Islet of Langerhans (tissue), 1 donor: ENCODE data around the gene EIF4G3.
"Not testable (repeated sequence)": the region's sequence is repeated elsewhere in the genome, so short reads cannot be mapped to it uniquely, and the experiment has no call there.

Source experiments
- FAIRE-seq: peaks from one replicate; lab custom pipeline; 2011; peaks lifted over from hg19 to GRCh38; lab: Jason Lieb, UNC

Gene EIF4G3

DNA sequence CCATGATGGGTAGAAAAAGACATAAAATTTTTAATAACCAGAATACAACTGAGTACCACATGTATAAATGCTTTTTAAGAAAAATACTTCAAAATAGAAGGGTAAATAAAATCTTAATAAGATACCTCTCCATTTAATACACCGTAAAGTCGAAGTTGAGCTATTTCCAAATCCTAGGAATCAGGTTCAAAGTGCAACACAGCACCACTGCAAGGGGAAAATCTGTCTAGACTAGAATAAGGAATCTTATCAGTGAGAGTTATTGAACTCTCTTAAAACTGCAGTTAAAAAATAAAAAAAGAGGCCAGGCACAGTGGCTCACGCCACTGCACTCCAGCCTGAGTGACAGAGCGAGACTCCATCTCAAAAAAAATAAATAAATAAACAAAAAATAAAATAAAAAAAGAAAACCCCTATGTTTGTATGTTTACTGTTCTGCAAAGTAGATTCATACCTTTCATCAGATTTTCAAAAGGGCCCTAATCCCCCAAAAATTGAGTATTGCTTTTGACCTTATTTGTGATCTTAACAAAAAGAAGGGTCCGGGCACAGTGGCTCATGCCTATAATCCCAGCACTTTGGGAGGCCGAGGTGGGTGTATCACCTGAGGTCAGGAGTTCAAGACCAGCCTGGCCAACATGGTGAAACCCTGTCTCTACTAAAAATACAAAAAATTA, 109.0 kb downstream of the EIF4G3 start:
- no peak for FAIRE-seq

DNA sequence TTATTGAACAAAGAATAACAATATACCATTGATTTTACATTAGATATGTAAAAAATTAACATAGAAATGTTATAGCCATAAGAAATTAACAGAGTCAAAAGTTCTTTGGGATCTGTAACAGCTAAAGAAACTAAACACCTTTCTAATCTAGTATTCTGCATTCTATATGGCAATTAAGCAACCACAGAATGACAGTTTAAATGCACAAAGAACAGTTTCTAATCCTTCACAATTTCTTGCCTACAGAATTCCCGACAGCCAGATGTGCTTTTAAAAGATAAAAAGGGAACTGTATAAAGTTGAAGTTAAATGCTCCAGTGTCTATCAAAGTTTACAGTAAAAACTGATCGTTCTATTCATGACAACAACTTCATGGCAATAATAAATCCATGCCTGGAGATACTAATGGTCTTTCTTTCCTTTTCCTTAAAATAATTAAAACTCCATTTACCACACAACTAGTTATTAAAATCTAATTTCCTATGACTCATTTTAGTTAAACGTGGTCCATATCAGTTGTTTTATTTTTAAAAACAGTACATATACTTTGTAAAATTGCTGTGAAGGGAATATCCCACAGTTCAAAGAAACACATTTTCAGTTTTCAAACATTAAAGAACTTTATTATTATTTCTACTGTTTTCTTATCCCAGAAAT, 110.2 kb downstream of the EIF4G3 start:
- FAIRE-seq = no peak

GRCh38 chr1:21065851-21066250, 110.8 kb downstream of the EIF4G3 start:
- FAIRE-seq = no peak

DNA sequence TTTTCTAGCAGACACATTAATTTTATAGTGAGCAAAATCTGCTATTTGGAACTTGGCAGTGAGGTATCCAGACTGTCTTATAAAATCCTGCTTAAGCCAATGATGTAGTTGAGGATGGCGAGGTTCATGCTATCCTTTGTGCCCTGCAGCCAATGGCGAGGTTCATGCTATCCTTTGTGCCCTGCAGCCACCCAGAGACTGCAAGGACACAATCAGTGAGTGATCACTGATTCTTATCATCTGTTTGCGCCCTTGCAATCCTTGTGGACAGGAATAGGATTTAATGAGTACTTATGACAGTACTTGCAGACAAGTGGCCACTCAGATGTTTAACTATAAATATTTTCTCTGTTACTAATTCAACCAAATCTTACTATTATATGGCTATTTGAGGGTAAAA, 112.6 kb downstream of the EIF4G3 start:
- FAIRE-seq = no peak

- FAIRE-seq = no peak
These were observed 116.2 kb downstream of the EIF4G3 start for GRCh38 chr1:21060523-21060922.

DNA sequence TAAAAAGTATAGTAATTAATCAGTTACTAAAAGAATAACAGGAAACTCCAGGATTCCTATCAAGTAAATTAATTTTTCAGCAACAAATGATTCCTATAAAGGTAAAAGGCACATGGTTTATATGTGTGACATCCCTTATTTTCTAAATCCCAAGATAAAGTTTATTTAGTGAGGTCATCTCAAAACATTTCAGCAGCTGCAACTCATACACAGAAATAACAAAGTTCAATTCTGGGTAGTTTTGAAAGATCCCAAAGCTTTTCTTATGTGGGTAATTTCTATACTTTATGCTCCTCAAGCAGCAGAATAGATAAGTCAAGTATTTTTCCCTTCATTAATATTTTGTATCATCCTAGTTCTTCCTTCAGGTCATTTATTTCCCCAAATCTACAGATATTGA, 117.7 kb downstream of the EIF4G3 start:
- peak; percentile 53 for FAIRE-seq

DNA sequence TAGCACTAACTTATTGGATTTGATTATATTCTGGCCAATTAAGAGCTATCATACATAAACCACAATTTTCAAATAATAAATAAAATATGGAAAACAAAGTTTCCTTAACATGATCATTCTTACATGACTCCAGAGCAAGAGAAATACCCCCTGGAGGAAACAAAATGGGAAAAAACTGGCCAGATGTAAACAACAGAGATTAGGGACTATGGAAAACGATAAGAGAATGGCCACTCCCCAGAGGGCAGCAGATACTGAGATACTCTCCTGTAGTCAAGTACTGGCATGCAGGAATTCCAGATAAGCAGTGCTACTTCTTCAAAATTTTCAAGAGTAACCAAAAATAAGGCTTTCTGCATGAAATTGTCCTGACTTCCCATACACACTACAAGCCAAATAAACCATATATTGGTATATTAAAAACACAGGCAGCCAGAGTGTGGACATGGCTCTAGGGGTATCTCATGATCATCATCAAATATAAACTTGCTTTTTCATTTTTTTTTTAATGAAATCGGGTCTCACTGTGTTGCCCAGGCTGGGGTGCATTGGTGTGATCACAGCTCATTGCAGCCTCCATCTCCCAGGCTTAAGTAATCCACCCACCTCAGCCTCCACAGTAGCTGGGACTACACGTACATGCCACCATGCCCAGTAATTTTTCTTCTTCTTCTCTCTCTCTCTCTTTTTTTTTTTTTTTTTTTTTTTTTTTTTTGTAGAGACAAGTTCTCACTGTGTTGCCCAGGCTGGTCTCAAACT, 118.5 kb downstream of the EIF4G3 start:
- FAIRE-seq = no peak

DNA sequence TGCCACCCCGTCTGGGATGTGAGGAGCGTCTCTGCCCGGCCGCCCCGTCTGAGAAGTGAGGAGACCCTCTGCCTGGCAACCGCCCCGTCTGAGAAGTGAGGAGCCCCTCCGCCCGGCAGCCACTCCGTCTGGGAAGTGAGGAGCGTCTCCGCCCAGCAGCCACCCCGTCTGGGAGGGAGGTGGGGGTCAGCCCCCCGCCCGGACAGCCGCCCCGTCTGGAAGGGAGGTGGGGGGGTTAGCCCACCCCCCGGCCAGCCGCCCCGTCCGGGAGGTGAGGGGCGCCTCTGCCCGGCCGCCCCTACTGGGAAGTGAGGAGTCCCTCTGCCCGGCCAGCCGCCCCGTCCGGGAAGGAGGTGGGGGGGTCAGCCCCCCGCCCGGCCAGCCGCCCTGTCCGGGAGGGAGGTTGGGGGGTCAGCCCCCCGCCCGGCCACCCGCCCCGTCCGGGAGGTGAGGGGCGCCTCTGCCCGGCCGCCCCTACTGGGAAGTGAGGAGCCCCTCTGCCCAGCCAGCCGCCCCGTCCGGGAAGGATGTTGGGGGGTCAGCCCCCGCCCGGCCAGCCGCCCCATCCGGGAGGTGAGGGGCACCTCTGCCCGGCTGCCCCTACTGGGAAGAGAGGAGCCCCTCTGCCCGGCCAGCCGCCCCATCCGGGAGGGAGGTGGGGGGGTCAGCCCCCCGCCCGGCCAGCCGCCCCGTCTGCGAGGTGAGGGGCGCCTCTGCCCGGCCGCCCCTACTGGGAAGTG, 123.3 kb downstream of the EIF4G3 start:
- FAIRE-seq = not testable (repeated sequence)

DNA sequence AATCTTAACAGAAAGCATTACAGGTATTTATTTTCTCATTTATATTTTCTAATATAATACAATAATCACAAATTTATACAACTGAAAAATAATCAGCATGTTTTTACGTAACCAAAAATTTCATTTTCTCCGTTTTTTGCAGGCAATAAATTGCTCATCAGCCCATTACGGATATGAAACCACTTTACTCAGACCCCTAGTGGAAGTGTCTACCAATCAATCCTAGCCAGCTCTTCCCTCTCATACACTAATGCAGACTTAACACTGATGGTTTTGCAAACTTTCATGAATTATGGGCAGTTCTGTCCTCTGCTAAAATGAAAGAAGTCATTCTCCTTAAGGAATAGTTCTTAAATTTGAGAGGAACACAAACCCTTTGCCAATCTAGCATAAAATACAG, 124.7 kb downstream of the EIF4G3 start:
- no peak for FAIRE-seq

- FAIRE-seq = no peak
These were observed 125.4 kb downstream of the EIF4G3 start for GRCh38 chr1:21051177-21051825.

GRCh38 chr1:21050031-21050430, 126.7 kb downstream of the EIF4G3 start:
- no peak for FAIRE-seq

DNA sequence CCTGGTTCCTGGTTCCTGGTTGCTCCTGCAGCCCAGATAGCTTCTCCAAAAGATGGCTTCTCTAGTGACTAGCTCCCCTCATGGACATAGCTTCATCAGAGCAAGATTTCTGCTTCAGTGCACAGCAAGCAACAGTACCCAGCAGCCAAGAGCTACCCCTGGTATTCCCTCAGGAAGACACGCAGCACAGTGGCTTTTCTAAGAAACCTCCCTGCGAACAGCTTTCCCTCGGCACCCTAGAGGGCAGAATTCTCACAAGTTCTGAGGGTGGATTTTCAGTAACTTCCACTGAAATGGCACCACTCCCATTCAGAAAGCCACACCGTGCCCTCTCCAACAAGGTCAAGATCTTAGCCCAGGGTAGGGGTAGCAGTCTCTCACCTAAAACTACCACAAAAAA, 128.2 kb downstream of the EIF4G3 start:
- FAIRE-seq = no peak

DNA sequence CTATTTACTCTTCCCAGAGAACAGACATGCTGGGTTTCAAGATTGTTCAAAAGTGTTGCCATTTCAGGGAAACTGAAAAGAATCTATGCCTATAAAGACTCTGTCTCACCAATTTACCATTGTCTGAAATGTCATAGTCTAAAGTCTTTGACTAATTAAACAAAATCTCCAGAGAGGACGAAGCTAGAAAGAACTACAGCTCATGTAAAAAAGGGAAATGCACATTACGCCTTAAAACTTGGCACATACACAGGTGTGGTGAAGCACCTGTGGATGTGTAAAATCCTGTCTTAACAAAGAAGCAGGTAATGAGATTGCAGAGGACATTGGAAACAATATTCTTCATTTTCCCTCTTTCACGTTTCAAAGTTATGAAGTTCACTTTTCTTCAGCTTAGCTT, 130.6 kb downstream of the EIF4G3 start:
- FAIRE-seq = no peak

GRCh38 chr1:21045351-21045750, 131.3 kb downstream of the EIF4G3 start:
- no peak for FAIRE-seq

DNA sequence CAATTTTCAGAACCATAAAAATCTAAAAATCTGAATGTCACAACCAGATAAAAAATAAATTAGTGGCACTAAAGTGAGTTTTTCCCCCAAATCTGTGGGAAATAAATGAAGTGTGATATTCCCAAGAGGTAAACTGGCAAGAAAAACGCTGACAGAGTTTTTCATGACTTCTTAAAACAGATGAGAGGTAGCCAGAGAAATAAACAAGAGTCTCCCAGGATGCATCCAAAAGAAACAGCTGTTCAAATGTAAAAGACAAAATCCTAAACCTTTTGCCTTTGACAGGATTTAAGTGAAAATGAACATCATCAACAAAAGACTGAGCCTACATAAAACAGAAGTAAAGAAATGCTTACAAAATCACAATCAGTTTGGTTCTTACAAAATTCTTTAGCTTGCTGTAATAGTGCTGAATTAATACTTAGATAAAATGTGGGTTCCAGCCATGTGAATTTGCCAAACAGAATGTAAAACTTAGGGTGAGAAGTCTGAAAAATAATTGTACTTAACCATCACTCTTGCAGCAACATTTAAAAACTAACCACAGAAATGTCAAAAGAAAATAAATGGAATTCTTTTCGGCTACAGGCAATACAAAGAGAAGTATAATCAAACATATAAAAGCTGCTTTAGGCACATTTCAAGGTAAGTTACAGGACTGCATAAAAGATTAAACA, 133.6 kb downstream of the EIF4G3 start:
- no peak for FAIRE-seq

GRCh38 chr1:21041541-21041940, 135.2 kb downstream of the EIF4G3 start:
- FAIRE-seq = peak; percentile 9

- FAIRE-seq = no peak
These were observed 139.6 kb downstream of the EIF4G3 start for GRCh38 chr1:21037091-21037490.

DNA sequence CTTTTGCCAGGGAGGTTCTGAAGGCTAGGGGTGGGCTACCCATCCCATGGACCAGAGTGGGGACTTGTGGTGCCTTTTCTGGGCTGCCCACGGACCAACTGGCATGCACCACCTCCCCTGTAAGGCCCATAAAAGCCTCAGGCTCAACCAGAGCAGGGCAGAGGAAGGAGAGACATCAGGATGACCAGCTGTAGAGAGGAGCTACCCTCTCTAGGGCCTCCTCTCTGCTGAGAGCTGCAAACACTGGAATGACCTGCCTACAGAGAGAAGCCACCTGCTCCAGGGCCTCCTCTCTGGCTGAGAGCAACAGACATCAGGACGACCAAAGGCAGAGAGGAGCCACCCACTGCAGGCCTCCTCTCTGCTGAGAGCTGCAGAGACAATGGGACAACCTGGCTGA, 140.9 kb downstream of the EIF4G3 start:
- FAIRE-seq = no peak

DNA sequence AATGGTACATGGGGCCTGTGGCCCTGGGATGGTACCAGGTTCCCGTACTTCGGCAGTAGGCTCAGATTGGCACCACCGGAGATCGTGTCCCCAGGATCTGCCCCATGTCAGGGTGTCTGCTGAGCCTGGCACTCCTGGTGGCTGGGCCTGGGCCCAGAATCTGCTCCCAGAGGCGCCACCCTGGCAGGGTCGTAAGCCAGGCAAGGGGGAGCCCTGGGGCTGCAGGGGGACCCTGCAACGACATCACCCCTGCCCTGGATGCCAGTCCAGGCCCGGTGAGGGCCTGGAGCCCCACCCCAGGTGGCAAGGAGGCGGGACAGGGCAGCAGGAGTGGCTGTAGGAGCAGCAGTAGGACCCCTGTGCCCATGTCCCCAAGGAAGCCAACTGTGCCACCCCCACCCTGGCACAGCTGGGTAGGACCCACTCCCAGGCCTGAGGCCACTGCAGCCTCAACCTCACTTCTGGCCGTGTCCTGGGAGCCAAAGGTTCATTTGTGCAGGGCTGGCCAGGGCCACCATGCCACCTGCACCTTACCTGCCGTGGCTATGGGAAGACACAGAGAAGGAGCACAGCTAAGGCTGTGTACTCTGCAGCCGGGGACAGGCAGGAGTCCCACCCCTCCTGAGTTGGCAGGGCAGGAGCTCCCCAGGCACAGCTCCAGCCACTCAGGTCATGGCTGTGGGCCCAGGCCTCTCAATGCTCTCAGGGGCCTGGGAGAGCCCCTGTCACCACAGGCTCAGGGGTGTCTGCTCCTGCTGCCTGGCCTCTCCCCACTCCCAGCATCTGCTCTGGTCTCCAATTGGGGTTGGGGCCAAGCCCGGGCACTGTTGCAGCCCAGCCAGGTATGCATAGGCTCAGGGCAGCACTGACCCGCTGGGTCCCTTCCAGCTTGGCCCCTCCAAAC, 141.7 kb downstream of the EIF4G3 start:
- FAIRE-seq = no peak

- FAIRE-seq = peak; percentile 70
These were observed 144.0 kb downstream of the EIF4G3 start for GRCh38 chr1:21032741-21033140.

GRCh38 chr1:21030181-21030580, 146.5 kb downstream of the EIF4G3 start:
- no peak for FAIRE-seq
